ENCODE results near the gene NHS. TPM values are rescaled to one million over a fixed set of nuclear protein-coding genes. Genes with fewer than 3 reads are reported as not detected.

Gene NHS
- total and polyA plus RNA-seq, 11 donors, result 0.22 to 3.4 (median 1.1) TPM

- DNase-seq (no peak), ATAC-seq (peak in 3 of 4 donors; percentile 50 to 69 (median 63))
- intact Hi-C loops (cut with DNase I), result no loop called here
- peaks cover 0 to 3% (median 0%) of the 10 kb centered on the region in 12 donors for H3K4me1 ChIP-seq
- H3K27ac ChIP-seq, result peak overlapping the region in 1 of 12 donors; percentile 55
- H3K4me3 ChIP-seq, result no peak overlapping the region
- TF ChIP-seq, protein P1, sequence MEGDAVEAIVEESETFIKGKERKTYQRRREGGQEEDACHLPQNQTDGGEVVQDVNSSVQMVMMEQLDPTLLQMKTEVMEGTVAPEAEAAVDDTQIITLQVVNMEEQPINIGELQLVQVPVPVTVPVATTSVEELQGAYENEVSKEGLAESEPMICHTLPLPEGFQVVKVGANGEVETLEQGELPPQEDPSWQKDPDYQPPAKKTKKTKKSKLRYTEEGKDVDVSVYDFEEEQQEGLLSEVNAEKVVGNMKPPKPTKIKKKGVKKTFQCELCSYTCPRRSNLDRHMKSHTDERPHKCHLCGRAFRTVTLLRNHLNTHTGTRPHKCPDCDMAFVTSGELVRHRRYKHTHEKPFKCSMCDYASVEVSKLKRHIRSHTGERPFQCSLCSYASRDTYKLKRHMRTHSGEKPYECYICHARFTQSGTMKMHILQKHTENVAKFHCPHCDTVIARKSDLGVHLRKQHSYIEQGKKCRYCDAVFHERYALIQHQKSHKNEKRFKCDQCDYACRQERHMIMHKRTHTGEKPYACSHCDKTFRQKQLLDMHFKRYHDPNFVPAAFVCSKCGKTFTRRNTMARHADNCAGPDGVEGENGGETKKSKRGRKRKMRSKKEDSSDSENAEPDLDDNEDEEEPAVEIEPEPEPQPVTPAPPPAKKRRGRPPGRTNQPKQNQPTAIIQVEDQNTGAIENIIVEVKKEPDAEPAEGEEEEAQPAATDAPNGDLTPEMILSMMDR (IDR thresholded peaks at IDR 0.05), result no peak
- TF ChIP-seq POLR2A (IDR thresholded peaks at IDR 0.05), result no peak
- H3K27me3 ChIP-seq, result peaks cover 0 to 4% (median 0%) of the 10 kb centered on the region in 9 donors
- H3K36me3 ChIP-seq, result no peaks in the 10 kb centered on the region
- WGBS, 4 donors, result 70 to 82% (median 72%) methylated on average over 6 of the region's 6 CpGs
- no peaks in the 10 kb centered on the region for H3K9me3 ChIP-seq
Measured at GRCh38 chrX:17553961-17554482, 179.0 kb downstream of the NHS start.

GRCh38 chrX:17554914-17555313, 179.9 kb downstream of the NHS start:
- DNase-seq (no peak), ATAC-seq (no peak)
- peaks cover 0 to 3% (median 0%) of the 10 kb centered on the region in 12 donors for H3K4me1 ChIP-seq
- H3K27ac ChIP-seq, result peak overlapping the region in 1 of 12 donors; percentile 55
- WGBS, 4 donors, result 62 to 71% (median 69%) methylated on average over 5 of the region's 5 CpGs
- peaks cover 0 to 7% (median 0%) of the 10 kb centered on the region in 9 donors for H3K27me3 ChIP-seq
- H3K9me3 ChIP-seq, result no peaks in the 10 kb centered on the region
- no peak for TF ChIP-seq POLR2A (IDR thresholded peaks at IDR 0.05)
- TF ChIP-seq, protein P1 (IDR thresholded peaks at IDR 0.05), result no peak
- no peaks in the 10 kb centered on the region for H3K36me3 ChIP-seq
- H3K4me3 ChIP-seq, result no peak overlapping the region
- intact Hi-C loops (cut with DNase I), result no loop called here

GRCh38 chrX:17555846-17556245, 180.8 kb downstream of the NHS start:
- intact Hi-C loops (cut with DNase I), result no loop called here
- Histone ChIP-seq H3K27ac (no peak overlapping the region), H3K4me1 (peaks cover 0 to 11% (median 0%) of the 10 kb centered on the region in 12 donors), H3K27me3 (peaks cover 0 to 7% (median 0%) of the 10 kb centered on the region in 9 donors), H3K4me3 (no peak overlapping the region), H3K36me3 (no peaks in the 10 kb centered on the region), H3K9me3 (no peaks in the 10 kb centered on the region)
- ATAC-seq (no peak), DNase-seq (no peak)
- TF ChIP-seq, protein P1 (IDR thresholded peaks at IDR 0.05), result no peak
- no peak for TF ChIP-seq POLR2A (IDR thresholded peaks at IDR 0.05)
- 57 to 75% (median 65%) methylated on average over 2 of the region's 2 CpGs for WGBS, 4 donors

DNA sequence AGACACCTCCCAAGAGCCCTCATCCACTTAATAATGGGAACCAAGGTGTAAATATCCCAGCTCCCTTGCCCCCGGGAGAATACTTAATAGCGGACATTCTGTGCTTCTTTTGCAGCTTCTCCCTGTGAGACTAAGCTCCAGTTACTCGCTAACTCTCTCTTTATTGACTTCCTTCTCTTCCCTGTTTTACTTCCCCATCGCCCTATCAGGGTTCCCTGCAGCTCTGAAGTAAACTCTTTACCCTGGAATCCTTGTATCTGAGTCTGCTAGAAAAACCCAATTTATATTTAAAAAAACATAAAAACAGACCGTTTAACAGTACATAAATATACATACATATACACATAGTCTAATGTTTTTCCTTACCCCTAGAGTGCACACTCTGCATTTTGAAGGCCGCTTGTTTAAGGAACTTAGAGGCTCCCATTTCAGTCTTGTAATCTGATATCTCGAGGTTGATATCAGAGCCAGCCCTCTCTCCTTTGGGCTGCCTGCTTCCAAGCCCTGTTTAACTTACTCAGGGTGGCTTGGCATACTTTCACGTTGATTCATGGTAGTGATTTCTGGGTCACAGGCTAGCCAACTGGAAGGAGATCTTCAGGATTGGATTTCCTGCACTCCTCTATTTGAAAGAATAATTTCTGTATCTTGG, 184.9 kb downstream of the NHS start:
- Histone ChIP-seq H3K27me3 (peaks cover 0 to 7% (median 0%) of the 10 kb centered on the region in 9 donors), H3K27ac (no peak overlapping the region), H3K4me3 (no peak overlapping the region), H3K4me1 (peaks cover 0 to 11% (median 0%) of the 10 kb centered on the region in 12 donors), H3K36me3 (no peaks in the 10 kb centered on the region), H3K9me3 (no peaks in the 10 kb centered on the region)
- no peak for TF ChIP-seq POLR2A (IDR thresholded peaks at IDR 0.05)
- TF ChIP-seq, protein P1 (IDR thresholded peaks at IDR 0.05), result no peak
- DNase-seq (no peak), ATAC-seq (peak in 1 of 4 donors; percentile 28)
- intact Hi-C loops (cut with DNase I), result no loop called here
- WGBS, 4 donors, result 38 to 50% (median 47%) methylated on average over 8 of the region's 8 CpGs
